ENCODE measurements around the gene TRAK2.

GRCh38 chr2:201458381-201458780 lies 7.1 kb upstream of the TRAK2 start:
- TF ChIP-seq SIRT6 (IDR thresholded peaks at IDR 0.05; ENCODE audit: low read depth, low read length) (no peak), LARP7 (IDR thresholded peaks at IDR 0.05) (no peak)

All from K562 (cell line).